Activated CD8-positive, alpha-beta memory T cell treated with anti-CD3 and anti-CD28 coated beads, Interleukin-2, amount 50 U/mL, for 1 hour (primary cell): ENCODE results near the gene TFCP2.

Source experiments
- DNase-seq: peaks from one replicate; pipeline ENCODE4 v3.0.0-alpha.2; 2020; ENCODE audit errors: extremely low read depth

Gene TFCP2

DNA sequence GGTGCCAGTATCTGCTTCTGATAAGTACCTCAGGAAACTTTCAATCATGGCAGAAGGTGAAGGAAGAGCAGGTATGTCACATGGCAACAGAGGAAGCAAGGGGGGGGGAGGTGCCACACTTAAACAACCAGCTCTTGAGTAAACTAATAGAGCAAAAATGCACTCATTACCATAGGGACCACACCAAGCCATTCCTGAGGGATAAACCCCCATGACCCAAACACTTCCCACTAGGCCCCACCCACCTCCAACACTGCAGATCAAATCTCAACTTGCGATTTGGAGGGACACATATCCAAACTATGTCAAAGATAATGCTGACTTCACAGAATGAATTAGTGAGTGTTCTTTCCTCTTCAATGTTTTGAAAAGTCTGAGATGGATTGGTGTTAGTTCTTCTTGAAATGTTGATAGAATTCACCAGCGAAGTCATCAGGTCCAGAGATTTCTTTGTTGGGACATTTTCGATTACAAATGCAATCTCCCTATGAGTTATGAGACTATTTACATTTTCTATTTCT is 16.6 kb downstream of the TFCP2 start:
- no peak for DNase-seq

GRCh38 chr12:51152953-51153352 is 20.0 kb downstream of the TFCP2 start:
- no peak for DNase-seq

DNA sequence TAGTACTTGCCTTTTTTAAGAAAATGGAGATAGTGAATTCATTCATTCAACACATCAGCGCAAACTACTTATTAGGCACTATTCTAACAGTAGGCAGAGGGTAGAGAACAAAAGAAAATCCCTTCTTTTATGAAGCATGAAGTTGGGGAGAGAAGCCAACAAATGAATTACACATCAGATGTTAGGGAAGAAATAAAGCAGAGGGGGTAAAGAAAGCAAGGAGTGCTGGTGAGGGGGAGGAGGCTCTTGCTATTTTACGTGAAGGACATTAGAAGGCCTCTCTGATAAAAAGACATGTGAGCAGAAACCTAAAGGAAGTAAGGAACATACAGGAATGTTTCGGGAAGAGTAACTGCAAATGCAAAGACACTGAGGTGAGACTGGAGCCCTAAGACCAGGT is 22.2 kb downstream of the TFCP2 start:
- DNase-seq, result no peak

GRCh38 chr12:51147309-51147708 is 25.6 kb downstream of the TFCP2 start:
- DNase-seq, result no peak

DNA sequence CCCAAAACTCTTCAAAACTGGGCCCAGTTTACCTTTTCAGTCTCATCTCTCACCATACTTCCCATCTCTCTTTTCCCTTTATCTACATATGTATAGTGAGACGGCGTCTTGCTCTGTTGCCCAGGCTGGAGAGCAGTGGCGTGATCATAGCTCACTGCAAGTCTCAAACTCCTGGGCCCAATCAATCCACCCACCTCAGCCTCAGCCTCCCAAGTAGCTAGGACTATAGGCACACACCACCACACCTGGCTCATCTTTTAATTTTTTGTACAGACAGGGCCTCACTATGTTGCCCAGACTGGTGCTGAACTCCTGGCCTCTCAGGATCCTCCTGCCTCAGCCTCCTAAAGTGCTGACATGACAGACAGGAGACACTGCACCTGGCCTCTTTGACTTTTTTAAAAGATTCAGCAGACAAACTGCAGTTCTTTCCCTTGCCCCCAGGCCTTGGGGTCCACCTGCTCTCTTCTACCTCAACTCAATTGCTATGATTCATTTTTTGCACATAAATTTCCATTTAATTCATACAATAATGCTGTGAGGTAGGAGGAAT is 33.6 kb downstream of the TFCP2 start:
- DNase-seq, result no peak

DNA sequence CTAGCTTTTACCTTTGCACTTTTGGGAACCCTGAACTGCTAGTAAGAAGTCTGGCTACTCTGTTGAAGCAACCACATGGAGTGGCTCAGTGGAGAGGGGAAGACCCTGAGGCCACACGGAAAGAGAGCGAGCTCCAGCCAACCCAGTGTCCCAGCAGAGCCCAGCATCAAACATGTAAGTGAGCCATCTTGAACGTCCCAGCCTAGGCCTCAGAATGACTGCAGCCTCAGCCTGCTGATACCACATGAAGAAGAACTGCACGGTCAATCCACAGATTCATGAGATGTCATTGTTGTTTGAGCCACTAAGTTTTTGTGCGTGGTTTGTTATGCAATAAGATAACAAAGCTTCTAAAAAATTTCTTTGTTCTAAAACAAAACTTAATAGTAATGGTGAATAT is 40.2 kb downstream of the TFCP2 start:
- no peak for DNase-seq

- no peak for DNase-seq
Measured at GRCh38 chr12:51131745-51132521, 41.0 kb downstream of the TFCP2 start.

GRCh38 chr12:51128919-51129318 is 44.0 kb downstream of the TFCP2 start:
- no peak for DNase-seq

- no peak for DNase-seq
Measured at GRCh38 chr12:51127050-51127729, 45.7 kb downstream of the TFCP2 start.

GRCh38 chr12:51126297-51126696 is 46.6 kb downstream of the TFCP2 start:
- DNase-seq, result no peak

- no peak for DNase-seq
Measured at GRCh38 chr12:51124504-51124903, 48.4 kb downstream of the TFCP2 start.

GRCh38 chr12:51122844-51123243 is 50.1 kb downstream of the TFCP2 start:
- DNase-seq, result no peak

DNA sequence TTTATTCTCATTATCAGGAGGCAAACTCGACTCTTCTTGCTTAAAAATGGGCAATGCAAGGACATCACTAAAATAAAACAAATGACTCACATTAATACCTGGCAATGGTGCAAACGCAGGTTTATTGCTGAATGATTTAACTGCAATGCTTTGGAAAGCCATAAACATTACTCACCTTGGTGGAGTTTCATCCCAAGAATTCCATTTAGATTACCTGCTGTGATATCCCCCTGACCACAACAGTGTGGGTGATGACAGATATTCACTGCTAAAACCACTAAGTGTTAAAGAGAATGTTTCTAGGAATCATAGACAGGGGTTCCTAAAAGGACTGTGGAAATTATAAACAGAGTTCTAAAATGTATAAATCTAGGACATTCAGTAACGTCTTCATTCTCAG is 54.2 kb downstream of the TFCP2 start:
- no peak for DNase-seq

- DNase-seq, result no peak
Measured at GRCh38 chr12:51115533-51115932, 57.4 kb downstream of the TFCP2 start.

DNA sequence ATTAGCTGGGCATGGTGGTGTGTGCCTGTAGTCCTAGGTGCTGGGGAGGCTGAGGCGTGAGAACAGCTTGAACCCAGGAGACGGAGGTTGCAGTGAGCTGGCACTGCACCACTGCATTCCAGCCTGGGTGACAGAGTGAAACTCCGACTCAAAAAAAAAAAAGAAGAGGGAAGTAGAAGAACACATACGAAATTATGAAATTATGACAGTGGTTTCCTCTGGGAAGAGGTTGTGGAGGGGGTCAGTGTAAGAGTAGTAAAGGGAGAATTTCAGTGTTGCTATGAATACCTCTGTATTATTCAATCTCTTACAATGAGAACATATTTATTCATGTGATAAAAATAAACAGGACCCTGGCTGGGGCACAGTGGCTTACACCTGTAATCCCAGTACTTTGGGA is 64.8 kb downstream of the TFCP2 start:
- no peak for DNase-seq

DNA sequence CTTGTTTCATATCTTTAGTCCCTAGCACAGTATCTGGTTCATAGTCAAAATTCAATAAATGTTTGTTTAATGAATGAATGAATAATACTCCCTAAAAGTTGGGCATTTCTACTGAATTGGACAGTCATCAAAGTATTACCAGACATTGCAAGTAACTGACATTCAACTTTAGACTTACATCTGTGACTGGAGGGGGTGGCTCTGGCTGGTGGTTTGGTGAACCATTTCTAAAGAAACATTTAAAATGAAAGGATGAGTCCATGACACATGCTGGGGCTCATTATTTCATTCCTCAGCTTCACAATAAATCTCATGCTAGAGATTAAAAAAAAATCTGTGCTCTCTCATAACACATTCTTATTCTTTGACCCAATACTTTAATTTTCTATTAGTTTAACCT is 69.0 kb downstream of the TFCP2 start:
- no peak for DNase-seq

DNA sequence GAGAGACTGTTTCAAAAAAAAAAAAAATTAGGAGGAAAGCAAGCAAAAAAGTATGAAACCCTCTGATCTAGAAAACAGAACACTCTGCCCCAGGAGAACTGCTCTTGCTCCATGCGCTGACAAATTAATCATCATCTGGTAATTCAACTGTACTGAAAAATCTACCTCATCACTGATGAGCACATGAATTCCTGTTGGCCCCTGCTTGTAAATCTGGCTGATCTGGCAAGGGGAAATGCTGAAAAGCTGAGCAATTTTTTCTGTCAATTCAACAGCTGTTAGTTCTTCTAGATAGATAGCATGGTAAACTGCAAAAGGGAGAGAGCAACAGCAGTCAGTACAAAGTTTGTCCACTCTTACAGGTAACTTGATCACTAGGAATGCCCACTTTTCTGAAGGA is 74.3 kb downstream of the TFCP2 start:
- DNase-seq, result no peak

GRCh38 chr12:51090705-51091229 is 82.2 kb downstream of the TFCP2 start:
- DNase-seq, result no peak

- no peak for DNase-seq
Measured at GRCh38 chr12:51087818-51088217, 85.1 kb downstream of the TFCP2 start.

DNA sequence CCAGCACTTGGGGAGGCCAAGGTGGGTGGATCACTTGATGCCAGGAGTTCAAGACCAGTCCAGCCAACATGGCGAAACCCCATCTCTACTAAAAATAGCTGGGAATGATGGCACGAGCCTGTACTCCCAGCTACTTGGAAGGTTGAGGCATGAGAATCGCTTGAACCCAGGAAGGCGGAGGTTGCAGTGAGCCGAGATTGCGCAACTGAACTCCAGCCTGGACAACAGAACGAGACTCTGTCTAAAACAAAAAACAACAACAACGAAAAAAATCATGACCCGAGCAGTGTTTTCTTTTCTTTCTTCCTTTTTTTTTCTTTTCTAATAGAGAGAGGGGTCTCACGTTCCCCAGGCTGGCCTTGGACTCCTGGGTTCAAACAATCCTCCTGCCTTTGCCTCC is 86.0 kb downstream of the TFCP2 start:
- DNase-seq, result no peak

- DNase-seq, result no peak
Measured at GRCh38 chr12:51085757-51086156, 87.2 kb downstream of the TFCP2 start.

- peak; percentile 87 for DNase-seq
Measured at GRCh38 chr12:51083126-51083833, 89.7 kb downstream of the TFCP2 start, which contains the start of gene CSRNP2. Gene CSRNP2, minus strand, starts transcription at chr12:51083596. Its CDS starts 7,035 bp downstream, at chr12:51076561.
